HG03139 (cell line): ENCODE results near the gene BIRC6.
A peak's percentile ranks its signal among the peaks of the same experiment; 100 is the strongest.
"Not testable (repeated sequence)": the region's sequence is repeated elsewhere in the genome, so short reads cannot be mapped to it uniquely, and the experiment has no call there.

Experiments
- ATAC-seq: cut with Tn5 transposase; IDR thresholded peaks from one replicate; pipeline ENCODE4 v1.9.1; 2021; ENCODE audit not compliant: unreplicated experiment

BIRC6 gene

DNA sequence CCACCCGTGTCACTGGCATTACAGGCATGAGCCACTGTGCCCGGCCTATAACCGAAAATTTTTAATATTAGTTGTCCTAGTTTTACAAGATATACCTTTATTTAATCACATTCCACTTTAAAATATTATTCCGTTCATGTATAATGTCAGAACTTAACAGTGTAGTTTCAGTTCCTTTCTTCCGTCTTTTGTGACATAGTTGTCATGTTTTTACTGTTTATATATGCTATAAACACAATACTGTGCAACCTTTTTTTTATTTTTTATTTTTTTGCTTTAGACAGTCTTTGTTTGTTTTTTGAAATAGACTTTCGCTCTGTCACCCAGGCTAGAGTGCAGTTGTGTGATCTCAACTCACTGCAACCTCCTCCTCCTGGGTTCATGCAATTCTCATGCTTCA lies 141.5 kb downstream of the BIRC6 start:
- no peak for ATAC-seq

DNA sequence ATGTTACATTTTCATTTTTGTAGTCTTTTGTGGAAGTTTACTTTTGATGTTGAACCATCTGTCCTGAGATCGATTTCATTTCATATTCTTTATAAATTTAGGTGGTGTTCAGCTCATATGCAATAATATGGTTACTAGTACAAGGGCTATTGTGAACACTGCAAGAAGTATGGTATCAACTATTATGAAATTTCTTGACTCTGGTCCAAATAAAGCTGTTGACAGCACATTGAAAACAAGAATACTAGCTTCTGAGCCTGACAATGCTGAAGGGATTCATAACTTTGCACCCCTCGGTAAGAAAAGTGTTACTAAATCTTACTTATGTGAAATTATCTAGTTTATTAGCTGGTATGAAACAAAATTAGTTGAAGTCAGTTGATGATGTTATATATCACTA lies 146.1 kb downstream of the BIRC6 start:
- no peak for ATAC-seq

DNA sequence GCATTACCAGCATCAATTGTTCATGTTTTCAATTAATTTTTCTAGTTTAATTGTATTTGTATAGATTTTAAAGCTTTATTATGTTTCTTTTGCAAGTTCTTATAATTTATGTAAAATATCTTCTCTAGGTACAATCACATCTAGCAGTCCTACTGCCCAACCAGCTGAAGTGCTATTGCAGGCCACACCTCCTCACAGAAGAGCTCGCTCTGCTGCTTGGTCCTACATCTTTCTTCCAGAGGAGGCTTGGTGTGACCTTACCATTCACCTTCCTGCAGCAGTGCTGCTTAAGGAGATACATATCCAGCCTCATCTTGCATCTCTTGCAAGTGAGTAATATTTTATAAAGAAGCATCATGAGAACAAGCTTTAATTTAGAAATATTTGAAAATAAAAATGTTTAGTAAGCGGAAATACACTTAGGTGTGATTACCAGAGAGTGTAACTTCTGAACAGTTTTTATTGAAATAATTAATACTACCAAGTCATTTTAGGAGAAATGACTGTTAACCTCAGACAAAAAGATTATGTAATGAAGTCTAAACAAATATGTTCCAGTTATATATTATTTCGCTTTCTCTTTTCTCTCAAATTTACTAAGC lies 148.2 kb downstream of the BIRC6 start:
- ATAC-seq, result no peak

DNA sequence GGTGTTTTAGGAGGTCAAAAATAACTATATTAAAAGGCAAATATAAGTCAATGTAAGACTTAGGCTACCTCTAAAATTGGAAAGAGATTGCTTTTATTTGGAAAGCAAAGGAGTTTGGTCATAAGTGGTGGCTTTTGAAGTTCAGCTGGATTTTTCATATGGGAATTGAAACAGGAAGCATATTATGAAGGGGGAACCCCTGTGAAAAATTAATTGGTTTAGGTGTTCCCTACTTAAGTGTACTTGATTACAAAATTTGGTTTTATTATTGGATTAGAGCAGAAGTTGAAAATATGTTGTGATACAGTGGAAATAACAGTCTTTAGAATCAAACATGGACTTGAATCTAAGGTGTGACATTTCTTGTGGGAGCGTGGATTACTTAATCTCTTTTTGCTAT lies 149.6 kb downstream of the BIRC6 start:
- no peak for ATAC-seq

DNA sequence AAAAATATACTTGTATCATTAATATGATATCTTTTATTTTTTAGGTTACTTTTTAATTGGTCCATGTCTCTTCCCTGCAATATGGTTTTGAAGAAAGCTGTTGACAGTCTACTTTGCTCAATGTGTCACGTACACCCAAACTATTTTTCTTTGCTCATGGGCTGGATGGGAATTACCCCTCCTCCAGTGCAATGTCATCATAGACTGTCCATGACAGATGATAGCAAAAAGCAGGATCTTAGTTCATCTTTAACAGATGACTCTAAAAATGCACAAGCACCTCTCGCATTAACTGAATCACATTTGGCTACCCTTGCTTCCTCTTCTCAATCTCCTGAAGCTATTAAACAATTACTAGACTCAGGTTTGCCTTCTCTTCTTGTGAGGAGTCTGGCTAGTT lies 158.1 kb downstream of the BIRC6 start:
- ATAC-seq, result no peak

DNA sequence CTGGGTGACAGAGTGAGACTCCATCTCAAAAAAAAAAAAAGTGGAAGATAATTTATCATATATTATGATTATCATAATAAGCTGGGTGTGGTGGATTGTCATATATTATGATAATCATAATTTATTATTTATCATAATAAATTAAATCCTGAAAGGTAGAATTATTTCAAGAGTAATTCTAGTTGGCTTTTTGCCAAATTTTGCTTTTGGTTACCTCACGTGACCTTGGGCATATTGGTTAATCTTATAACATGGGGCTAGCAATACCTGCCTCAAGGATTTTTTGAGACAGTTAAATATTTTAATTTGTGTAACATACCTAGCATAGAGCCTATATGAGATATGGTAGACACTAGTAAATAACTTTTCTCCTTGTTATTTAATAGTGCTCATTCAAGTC lies 159.7 kb downstream of the BIRC6 start:
- ATAC-seq, result no peak

DNA sequence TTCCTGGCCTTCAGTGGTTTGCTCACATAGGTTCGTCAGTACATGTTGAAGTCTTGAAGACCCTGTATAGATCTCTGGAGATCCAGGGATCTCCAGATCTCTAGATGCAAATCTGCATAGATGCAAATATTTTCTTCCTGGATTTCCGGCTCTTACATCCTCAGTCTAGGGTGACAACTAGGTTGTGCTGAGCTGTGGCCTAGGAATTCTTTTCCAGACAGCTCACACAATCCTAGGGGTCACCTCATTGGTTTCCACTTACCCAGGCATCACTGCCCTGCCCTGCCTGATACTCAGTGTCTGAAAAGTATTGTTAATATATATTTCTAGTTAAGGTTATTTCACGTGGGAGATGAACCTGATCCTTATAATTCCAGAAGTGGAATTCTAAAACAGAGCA lies 165.9 kb downstream of the BIRC6 start:
- ATAC-seq, result no peak

DNA sequence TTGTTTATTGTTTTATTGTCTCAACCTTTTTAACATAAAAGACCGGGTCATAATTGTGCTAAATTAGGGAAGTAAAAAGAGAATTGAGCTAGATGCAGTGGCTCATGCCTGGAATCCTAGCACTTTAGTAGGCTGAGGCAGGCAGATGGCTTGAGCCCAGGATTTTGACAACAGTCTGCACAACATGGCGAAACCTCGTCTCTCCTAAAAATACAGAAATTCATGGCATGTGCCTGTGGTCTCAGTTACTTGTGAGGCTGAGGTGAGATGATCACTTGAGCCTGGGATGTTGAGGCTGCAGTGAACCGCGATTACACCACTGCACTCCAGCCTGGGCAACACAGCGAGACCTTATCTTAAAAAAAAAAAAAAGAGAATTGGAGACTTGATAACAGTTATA lies 166.9 kb downstream of the BIRC6 start:
- ATAC-seq, result no peak

DNA sequence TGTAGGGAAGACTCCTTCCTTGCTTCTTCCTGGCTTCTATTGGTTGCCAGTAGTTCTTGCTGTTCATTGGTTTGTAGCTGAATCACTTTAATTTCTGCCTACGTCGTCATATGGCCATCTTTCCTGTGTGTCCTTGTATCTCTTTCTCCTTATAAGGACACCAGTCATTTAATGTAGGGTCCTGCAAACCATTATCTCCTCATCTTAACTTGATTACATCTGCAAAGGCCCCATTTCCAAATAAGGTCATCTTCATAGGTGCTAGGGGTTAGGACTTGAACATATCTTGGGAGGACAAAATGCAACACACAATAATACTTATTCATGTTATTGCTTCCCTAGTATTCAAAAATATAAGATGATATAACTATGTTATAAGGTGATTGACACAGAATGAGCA lies 175.5 kb downstream of the BIRC6 start:
- no peak for ATAC-seq

DNA sequence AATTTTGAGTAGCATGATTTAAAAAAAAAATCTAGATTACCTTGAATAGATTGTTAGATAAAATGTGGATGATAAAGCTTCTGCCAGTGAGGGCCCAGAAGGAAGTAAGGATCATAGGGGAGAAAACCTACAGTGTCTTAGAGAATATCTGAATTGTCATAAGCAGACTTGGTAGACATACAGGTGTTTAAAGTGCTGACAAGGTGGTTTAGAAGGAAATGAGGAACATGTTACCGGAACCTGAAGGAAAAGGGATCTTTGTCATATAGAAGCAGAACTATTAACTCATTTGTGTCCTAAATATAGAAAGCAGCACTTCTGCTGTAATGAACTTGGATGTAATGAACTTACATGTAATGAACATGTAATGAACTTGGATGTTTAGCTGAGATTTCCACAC lies 176.1 kb downstream of the BIRC6 start:
- ATAC-seq, result no peak

DNA sequence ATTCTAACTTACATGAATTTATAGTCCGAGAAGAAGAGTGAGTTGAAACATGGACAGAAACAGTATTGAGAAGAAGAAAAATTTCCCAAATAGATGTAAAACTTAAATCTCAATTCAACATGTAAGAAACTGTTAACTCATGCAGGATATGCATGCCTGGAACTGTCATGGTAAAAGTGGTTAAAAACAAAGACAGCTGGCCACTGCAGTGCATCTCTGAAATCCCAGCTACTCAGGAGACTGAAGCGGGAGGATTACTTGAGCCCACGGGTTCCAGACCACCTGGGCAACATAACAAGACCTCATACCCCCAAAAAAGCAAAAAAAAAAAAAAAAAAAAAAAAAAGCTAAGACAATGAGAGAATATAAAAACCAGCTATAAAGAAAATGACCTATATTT lies 178.0 kb downstream of the BIRC6 start:
- no peak for ATAC-seq

DNA sequence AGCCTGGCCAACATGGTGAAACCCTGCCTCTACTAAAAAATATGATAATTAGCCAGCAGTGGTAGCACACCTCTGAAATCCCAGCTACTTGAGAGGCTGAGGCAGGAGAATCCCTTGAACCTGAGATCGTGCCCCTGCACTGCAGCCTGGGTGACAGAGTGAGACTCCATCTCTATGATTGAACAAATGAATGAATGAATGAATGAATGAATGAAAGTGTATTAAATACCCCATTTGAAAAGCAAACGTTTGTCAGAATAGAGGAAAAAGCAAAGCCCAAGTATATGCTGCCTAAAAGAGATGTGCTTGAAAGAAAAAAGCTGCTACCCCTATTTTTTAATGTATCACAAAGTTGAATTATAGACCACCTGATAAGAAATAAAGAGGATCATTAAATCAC lies 181.9 kb downstream of the BIRC6 start:
- ATAC-seq, result no peak

DNA sequence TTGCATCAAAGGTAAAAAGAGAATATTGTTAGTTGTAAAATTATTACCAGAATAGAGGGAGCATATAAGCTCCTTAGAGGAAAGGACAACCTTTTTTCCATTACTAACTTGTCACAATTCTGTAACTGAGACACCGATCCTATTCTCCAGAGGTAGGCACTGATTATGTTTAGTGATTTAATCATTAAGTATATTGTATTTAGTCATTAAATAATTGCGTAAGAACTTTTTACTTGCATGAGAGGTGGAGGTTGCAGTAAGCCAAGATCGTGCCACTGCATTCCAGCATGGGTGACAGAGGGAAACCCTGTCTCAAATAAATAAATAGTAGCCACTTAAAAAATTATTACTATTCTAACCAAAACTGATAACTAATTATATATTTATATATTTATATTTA lies 195.7 kb downstream of the BIRC6 start:
- not testable (repeated sequence) for ATAC-seq

DNA sequence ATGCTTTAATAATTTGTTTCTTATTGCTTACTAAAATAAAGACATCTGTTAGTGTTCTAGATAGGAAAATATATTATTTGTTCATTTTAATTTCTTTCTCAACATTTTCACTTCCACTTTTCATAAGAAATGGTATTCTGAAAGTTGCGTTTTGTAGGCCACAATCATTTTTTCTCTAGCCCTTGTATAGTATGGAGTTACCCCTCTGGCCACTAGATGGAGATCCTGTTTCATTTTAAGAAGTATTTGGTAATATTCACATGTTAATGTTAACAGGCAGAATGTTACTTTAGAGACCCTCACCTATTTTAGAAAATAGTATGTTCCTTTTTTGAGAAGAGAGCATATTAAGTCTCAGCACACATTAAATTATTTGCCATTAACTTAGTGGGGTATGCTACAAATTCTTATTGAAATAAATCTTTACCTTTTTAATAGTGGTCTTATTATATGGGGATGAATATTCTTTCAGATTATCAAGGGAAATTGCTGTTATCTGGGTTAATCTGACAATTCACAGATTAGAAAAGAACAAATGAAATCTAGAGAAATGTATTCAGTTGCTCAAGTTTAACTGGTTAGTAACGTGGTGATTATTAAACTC lies 197.1 kb downstream of the BIRC6 start:
- no peak for ATAC-seq

DNA sequence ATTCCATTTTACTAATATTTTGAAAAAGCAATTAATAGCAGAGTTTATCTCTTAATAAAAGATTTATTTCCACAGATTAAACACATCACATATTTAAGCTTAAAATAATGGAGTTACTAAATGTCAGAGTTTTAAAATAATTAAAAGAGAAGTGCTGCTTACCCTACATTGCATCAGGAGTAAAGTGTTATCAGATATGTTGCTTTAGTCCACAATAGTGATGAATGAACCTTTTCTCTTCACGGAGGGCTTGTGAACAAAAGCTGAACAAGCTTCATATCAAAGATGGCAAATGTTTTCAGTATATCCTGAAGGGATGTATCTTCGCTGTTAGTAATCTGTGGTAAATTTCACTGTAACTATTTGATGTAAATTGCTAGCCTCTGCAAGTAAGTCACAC lies 201.7 kb downstream of the BIRC6 start:
- ATAC-seq, result no peak

DNA sequence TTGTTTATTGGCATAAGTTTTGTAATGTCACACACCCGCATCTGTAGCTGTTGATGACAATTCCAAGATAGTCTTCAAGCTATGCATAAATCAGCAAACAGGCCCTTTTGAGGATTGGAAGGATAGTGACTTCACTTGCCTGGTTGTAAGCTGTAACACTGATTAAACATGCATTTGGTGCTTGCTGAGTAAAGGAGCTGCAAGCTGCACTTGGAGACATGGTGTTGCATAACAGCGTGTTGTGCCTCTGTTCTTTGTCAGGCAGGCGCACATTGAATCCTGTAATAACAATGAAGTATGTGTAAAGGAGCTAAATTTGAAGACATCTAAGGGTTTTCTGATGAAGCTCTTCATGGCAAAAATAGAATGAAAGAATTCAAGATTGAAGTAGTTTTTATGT lies 202.3 kb downstream of the BIRC6 start:
- ATAC-seq, result no peak

DNA sequence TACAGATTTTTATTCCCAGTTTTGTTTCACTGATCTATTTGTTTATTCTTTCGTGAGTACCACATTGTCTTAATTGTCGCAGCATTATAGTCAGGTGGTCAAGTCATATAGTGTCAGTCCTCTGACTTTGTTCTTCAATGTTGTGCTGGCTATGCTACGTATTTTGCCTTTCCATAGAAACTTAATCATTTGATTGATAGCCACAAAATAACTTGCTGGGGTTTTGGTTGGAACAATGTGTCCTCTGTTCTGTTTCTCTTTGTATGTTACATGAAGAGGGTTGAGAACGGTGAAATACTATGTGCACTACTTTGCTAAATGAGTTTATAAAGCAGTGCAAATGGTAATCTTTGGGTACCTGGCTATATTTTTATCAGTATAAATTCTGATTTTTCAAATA lies 206.1 kb downstream of the BIRC6 start:
- no peak for ATAC-seq

DNA sequence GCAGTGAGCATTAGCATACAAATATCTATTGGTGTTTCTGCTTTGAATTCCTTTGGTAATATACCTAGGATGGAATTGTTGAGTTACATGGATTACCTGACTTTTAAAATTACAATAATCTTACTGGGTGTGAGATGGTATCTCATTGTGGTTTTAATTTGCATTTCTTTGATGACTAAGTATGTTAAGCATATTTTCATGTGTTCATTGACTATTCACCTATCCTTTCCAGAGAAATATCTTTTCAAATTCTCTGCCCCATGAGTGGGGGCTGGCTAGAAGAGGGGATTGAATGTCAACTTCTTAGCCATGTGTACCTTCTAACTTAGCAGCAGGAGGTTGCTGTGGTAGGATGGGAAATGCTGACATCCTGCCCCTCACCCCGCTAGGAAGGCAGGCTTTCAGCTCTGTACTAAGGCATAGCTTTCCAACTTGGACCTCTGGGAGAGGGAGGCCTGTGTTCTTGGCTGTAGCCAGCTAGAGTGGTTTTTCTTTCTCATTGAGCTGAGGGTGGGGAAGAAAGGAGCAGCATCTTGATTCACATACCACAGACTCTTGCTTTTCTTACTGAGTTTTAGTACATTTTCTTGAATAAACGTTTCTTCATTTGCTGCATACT lies 207.7 kb downstream of the BIRC6 start:
- ATAC-seq, result no peak

DNA sequence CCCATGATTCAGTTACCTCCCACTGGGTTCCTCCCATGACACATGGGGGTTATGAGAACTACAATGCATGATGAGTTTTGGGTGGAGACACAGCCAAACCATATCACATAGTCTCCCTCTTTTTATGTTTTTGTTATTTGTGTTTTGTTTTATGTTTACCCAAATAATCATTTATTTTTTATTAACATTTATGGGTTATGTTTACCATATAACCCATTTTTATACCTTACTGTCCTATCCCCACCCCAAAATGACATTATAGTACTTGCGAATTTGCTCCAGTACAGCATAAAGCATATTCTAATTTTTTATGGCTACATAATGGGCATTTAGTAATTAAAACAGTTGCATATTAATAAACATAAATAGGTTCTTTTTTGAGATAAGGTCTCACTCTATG lies 209.1 kb downstream of the BIRC6 start:
- no peak for ATAC-seq

DNA sequence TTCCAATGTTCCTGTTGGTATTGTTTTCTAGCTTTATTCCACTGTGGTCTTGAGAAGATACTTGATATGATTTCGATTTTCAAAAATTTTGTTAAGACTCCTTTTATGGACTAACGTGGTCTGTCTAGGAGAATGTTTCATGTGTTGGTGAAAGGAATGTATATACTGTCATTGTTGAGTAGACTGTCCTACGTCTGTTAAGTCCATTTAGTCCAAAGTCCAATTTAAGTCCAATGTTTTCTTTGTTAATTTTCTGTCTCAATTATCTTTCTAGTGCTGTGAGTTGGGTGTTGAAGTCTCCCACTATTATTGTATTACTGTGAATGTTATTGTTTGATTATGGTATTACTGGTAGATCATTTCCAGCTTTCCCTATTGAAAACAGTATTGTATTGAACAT lies 215.2 kb downstream of the BIRC6 start:
- ATAC-seq, result no peak

DNA sequence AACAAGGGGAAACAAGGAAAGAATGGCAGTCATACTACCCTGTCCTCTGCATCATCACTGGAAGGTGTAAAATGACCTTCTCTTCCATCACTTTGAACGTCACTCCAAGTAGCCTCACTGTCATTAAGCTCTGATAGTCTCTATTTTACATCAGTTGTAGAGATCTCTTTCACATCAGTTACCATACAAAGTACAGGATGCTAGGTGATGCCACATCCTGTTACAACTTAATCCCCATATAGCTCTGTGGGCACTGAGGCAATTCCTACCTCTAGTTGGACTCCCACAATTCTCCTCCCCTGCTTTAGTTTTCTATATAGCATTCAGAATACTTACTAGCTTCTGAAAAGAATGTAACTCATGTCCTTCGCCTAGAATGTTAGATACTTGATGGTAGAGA lies 215.9 kb downstream of the BIRC6 start:
- ATAC-seq, result no peak

DNA sequence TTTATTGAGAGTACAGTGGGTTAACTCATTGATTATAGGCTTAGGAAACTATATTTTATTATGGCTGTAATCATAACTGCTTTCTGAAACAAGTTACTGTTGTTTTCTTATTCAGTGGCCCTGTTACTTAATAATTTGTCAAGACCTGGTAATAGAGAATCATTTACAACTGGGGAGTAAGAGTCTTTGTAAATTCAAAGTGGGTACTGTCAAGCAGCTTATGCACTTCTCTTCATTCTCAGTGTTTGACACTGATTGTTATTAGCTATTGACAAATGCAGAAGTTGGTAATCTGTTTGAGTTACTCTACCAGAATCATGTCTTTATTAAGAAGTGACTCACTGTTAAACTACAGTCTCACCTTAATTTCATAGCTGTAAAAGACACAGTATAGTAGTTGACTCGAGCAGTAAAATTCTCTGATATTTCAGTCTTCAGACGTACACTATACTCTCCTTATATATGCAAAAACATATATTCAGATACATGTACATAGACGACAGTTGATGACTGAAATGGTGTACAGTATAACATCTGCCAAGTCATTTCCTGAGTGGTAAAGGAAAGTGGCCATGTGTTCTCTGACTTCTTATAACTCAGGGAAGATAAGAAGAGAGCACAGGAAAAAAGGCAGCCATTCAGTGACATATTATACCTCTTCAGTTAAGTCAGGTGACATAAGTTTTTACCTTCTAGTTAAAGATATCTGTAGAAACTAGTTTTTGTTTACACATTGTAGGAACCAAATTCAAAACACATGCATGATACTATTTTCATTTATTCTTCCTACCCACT lies 235.0 kb downstream of the BIRC6 start:
- peak; percentile 71 for ATAC-seq
